ENCODE results near the gene MSRB3. TPM values are rescaled to one million over a fixed set of nuclear protein-coding genes. Genes with fewer than 3 reads are reported as not detected.

Gene MSRB3
- total and polyA plus RNA-seq, 7 donors, result 15.4 to 64.1 (median 48.3) TPM

- Histone ChIP-seq H3K27ac (no peak overlapping the region), H3K36me3 (ENCODE audit: insufficient read depth in 1 of 2, low read depth in 1 of 2) (no peaks in the 10 kb centered on the region), H3K27me3 (ENCODE audit: insufficient read depth in 3 of 3, low read length in 2 of 3) (no peaks in the 10 kb centered on the region), H3K4me1 (no peaks in the 10 kb centered on the region), H3K4me3 (no peak overlapping the region), H3K9me3 (no peaks in the 10 kb centered on the region)
- no peak for TF ChIP-seq CTCF (IDR thresholded peaks at IDR 0.05)
- no peak for DNase-seq
- no peak for ATAC-seq
- intact Hi-C loops (cut with DNase I), result no loop called here
- WGBS, 3 donors, result 89 to 100% (median 90%) methylated on average over 1 of the region's 1 CpG
Measured at GRCh38 chr12:65504417-65504816, 225.9 kb downstream of the MSRB3 start.

- Histone ChIP-seq H3K27ac (no peak overlapping the region), H3K9me3 (no peaks in the 10 kb centered on the region), H3K27me3 (ENCODE audit: insufficient read depth in 3 of 3, low read length in 2 of 3) (no peaks in the 10 kb centered on the region), H3K4me3 (no peak overlapping the region), H3K4me1 (peaks cover 6% of the 10 kb centered on the region), H3K36me3 (ENCODE audit: insufficient read depth in 1 of 2, low read depth in 1 of 2) (no peaks in the 10 kb centered on the region)
- no peak for TF ChIP-seq CTCF (IDR thresholded peaks at IDR 0.05)
- DNase-seq, result no peak
- ATAC-seq, result no peak
- 55 to 67% (median 60%) methylated on average over 12 of the region's 12 CpGs for WGBS, 3 donors
- intact Hi-C loops (cut with DNase I), result no loop called here
Measured at GRCh38 chr12:65505386-65506121, 227.1 kb downstream of the MSRB3 start.

GRCh38 chr12:65508276-65509035 is 230.0 kb downstream of the MSRB3 start:
- Histone ChIP-seq H3K4me1 (peaks cover 9% of the 10 kb centered on the region), H3K9me3 (no peaks in the 10 kb centered on the region), H3K27me3 (ENCODE audit: insufficient read depth in 3 of 3, low read length in 2 of 3) (no peaks in the 10 kb centered on the region), H3K36me3 (ENCODE audit: insufficient read depth in 1 of 2, low read depth in 1 of 2) (no peaks in the 10 kb centered on the region), H3K4me3 (no peak overlapping the region), H3K27ac (no peak overlapping the region)
- intact Hi-C loops (cut with DNase I), result no loop called here
- no peak for TF ChIP-seq CTCF (IDR thresholded peaks at IDR 0.05)
- WGBS, 3 donors, result 85 to 91% (median 90%) methylated on average over 10 of the region's 10 CpGs
- DNase-seq (no peak), ATAC-seq (no peak)

GRCh38 chr12:65510007-65510406 is 231.5 kb downstream of the MSRB3 start:
- H3K27me3 ChIP-seq (ENCODE audit: insufficient read depth in 3 of 3, low read length in 2 of 3), result no peaks in the 10 kb centered on the region
- ATAC-seq (no peak), DNase-seq (no peak)
- peaks cover 9% of the 10 kb centered on the region for H3K4me1 ChIP-seq
- H3K9me3 ChIP-seq, result no peaks in the 10 kb centered on the region
- 35 to 46% (median 36%) methylated on average over 3 of the region's 3 CpGs for WGBS, 3 donors
- intact Hi-C loops (cut with DNase I), result no loop called here
- no peak overlapping the region for H3K27ac ChIP-seq
- no peaks in the 10 kb centered on the region for H3K36me3 ChIP-seq (ENCODE audit: insufficient read depth in 1 of 2, low read depth in 1 of 2)
- H3K4me3 ChIP-seq, result no peak overlapping the region
- TF ChIP-seq CTCF (IDR thresholded peaks at IDR 0.05), result no peak
